SU-DHL-6 (cell line): ENCODE measurements around the gene FBLN5.

ENCODE experiments used
- CTCF ChIP-seq: fragments of 200-600 bp; sonication (generic); IDR thresholded peaks from one replicate; pipeline ENCODE4 v1.5.1; 2017; ENCODE audit warnings: antibody characterized with exemption, mild to moderate bottlenecking, low read length, moderate library complexity; ENCODE audit not compliant: insufficient read depth, poor library complexity, severe bottlenecking
- EZH2phosphoT487 ChIP-seq: fragments of 200-600 bp; sonication (generic), shearing (Covaris generic); conservative IDR thresholded peaks from 2 replicates; pipeline ENCODE4 v1.6.1; 2018; ENCODE audit warnings: mild to moderate bottlenecking, antibody characterized with exemption, low read length, moderate library complexity, mixed read lengths

DNA sequence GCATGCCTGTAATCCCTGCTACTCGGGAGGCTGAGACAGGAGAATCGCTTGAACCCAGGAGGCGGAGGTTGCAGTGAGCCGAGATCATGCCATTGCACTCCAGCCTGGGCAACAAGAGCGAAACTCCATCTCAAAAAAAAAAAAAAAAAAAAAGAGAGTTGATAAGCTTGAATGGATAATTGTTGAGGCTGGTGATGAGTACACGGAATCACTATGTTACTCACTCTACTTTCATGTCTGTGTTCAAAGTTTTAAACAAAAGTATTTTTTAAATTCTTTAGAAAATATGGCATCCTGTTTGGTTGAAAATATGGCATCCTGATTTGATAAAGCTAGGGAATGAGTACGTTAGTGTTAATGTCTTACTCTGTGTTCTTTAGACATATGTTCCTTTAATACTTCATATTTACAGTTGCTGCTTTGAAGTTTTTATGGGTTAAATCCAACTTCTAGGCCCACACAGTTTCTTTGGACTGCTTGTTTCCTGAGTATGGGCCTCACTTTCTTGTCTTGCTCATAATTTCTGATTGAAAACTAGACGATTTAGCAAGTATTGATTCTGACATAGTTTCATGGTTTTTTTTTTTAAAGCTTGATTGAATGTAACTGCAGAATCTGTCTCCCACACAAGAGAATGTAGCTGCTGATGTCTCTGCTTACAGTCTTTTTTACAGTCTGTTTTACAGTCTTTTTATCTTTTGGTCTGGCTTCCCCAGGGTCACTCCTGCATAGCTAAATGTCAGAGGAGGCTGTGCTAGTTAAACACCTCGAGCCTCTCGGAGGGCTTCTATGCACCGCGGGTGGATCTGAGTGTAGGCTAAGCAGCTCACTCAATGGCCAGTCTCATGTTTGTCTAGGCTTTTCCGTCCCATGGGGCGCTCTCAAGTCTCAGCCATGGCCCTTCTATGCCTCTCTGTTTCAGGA, 14.1 kb upstream of the FBLN5 start:
- TF ChIP-seq CTCF, result no peak
- TF ChIP-seq EZH2phosphoT487, result no peak
